Measurements from ENCODE around the gene TEKTIP1. TPM values are rescaled to one million over a fixed set of nuclear protein-coding genes. Genes with fewer than 3 reads are reported as not detected.

Gene TEKTIP1
- total RNA-seq = not detected in 2 replicates

DNA sequence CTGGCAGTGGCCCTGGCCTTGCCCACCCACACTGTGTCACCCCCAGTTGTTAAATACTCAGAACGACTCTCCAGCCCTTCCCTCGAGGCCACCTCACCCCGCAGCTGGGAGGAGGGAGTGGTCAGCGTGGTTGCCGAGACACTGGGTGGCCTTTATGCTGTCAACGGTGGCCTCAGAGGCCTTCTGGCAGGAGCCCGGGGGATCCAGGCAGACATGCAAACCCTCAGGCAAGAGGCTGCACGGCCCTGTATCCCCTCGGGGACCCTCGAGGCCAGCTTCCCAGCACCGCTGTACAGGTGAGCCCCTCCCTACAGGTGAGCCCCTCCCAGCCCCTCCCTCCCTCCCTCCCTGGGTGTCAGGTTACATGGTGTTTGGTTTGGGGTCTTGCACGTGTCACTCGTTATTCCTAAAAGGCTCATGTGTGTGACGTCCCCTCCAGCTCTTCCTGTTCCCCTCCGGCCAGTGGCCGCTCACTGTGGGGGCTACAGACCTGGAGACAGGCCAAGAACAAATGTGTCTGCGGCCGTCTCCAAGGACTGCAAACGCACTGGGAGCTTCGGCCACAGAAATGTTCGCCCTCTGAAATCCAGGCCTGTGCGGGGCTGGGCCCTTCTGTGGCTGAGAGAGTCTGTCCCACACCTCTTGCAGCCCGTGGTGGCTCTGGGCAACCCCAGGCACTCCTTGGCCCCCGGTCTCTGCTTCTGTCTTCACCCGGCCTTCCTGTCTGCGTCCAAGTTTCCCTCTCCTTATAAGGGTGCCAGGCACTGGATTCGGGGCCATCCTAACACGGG, at the start of gene TEKTIP1:
Gene TEKTIP1 (plus strand): TSS at position 210 of the 791 bp plus-strand sequence. CDS start 4 bp downstream, at position 214.
- no peak within 1 kb of the TSS for H3K4me3 ChIP-seq (ENCODE audit: low read depth, low read length)
- DNase-seq (ENCODE audit: low read depth) = no peak
- TF ChIP-seq, protein P1, sequence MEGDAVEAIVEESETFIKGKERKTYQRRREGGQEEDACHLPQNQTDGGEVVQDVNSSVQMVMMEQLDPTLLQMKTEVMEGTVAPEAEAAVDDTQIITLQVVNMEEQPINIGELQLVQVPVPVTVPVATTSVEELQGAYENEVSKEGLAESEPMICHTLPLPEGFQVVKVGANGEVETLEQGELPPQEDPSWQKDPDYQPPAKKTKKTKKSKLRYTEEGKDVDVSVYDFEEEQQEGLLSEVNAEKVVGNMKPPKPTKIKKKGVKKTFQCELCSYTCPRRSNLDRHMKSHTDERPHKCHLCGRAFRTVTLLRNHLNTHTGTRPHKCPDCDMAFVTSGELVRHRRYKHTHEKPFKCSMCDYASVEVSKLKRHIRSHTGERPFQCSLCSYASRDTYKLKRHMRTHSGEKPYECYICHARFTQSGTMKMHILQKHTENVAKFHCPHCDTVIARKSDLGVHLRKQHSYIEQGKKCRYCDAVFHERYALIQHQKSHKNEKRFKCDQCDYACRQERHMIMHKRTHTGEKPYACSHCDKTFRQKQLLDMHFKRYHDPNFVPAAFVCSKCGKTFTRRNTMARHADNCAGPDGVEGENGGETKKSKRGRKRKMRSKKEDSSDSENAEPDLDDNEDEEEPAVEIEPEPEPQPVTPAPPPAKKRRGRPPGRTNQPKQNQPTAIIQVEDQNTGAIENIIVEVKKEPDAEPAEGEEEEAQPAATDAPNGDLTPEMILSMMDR (IDR thresholded peaks at IDR 0.05; ENCODE audit: insufficient read depth, low read depth, low read length) = no peak

DNA sequence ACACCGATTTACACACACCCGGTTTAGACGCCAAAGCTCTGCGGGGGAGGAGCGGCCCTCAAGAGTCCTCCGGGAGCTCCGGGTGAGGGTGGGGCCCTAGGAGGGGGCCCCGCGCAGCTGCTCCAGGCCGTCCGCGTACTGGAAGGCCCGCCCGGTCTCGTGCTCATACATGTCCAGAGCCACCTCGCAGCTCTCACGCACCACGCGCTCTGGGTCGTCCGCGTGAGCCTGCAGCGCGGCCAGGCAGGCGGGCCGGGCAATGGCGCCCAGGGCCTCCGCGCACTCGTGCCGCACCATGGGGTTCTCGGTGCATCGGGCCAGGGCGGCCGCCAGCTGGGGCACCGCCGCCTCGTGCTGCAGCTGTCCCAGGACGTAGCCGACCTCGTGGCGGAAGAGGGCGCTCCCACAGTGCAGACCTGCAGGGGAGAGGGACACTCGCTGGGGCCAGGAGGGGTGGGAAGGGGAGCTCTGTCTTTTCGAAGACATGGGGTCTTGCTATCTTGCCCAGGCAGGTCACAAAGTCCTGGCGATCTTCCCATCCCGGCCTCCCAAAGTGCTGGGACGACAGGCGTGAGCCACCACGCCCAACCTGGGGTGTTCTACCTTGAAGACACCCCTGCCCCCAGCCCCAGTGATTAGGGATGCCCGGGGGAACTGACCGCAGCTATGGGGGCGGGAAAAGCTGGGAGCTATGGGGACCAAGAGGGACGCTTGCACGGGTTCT, 47.4 kb upstream of the TEKTIP1 start:
- no peak overlapping the region for H3K4me3 ChIP-seq (ENCODE audit: low read depth, low read length)
- no peak for DNase-seq (ENCODE audit: low read depth)
- TF ChIP-seq, protein P1 (IDR thresholded peaks at IDR 0.05; ENCODE audit: insufficient read depth, low read depth, low read length) = no peak

DNA sequence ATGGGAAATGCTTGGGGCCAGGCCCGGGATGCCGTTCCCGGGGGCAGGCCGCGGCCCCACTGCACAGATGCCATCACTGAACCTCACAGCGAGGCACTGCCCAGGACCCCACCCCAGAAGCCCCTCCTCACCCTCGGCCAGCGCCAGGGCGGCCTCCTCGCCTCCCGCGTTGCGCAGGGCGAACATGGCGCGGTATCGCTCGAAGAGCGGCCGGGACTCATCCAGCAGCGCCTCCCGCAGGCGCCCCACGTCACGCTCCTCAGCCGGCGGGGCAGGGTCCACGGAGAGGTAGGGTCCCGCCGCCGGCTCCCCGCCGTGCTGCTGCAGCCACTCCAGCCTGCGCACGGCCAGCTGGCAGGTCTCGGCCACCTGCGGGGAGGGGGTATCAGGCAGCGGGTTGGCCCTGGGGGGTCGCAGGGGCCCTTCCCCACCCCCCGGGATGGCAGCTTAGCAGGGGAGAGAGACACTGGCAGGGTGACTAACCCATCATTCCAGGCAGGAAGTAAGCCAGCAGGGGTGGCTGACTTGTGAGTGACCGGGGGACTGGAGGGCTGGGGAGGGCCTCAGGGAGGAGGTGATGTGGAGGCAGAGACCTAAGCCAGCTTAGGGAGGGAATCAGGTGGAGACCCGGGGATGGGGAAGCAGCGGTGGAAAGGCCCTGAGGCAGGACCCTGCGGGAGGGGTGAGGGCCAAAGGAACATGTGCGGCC, 46.7 kb upstream of the TEKTIP1 start:
- DNase-seq (ENCODE audit: low read depth) = no peak
- H3K4me3 ChIP-seq (ENCODE audit: low read depth, low read length) = no peak overlapping the region
- TF ChIP-seq, protein P1 (IDR thresholded peaks at IDR 0.05; ENCODE audit: insufficient read depth, low read depth, low read length) = no peak

DNA sequence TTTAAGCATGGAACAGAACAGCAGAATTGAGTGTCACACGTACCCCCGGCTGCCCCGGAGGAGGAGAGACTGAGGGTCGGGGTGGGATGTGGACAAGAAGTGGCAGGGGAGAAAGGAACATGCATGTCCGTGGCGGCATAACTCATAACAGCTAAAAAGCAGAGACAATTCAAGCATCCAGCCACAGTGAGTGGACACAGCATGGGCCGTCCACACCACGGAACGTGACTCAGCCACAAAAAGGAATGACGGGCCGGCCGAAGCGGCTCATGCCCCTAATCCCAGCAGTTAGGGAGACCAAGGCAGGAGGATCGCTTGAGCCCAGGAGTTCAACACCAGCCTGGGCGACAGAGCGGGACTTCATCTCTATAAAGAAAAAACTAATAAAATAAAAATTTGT, 46.1 kb upstream of the TEKTIP1 start:
- DNase-seq (ENCODE audit: low read depth) = no peak
- no peak overlapping the region for H3K4me3 ChIP-seq (ENCODE audit: low read depth, low read length)
- TF ChIP-seq, protein P1 (IDR thresholded peaks at IDR 0.05; ENCODE audit: insufficient read depth, low read depth, low read length) = no peak

DNA sequence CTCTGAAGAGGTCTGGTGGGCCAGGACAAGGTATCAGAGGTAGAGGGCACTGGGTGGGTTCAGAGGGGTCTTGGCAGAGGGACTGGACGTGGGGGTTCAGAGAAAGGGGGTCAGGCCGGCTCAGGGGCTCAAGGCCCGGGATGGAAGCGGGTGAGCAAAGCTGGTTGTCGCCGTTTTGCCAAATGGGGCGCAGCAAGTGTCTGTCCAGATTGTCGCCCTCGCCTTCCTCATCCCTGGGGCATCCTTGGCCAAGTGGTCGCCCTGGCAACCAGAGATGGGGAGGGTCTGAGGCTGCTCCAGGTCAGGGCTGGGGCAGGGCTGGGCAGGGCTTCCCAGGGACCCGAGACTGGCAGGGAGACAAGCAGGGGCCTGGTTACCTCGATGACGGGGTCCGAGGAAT, 45.3 kb upstream of the TEKTIP1 start:
- no peak overlapping the region for H3K4me3 ChIP-seq (ENCODE audit: low read depth, low read length)
- TF ChIP-seq, protein P1 (IDR thresholded peaks at IDR 0.05; ENCODE audit: insufficient read depth, low read depth, low read length) = no peak
- no peak for DNase-seq (ENCODE audit: low read depth)

DNA sequence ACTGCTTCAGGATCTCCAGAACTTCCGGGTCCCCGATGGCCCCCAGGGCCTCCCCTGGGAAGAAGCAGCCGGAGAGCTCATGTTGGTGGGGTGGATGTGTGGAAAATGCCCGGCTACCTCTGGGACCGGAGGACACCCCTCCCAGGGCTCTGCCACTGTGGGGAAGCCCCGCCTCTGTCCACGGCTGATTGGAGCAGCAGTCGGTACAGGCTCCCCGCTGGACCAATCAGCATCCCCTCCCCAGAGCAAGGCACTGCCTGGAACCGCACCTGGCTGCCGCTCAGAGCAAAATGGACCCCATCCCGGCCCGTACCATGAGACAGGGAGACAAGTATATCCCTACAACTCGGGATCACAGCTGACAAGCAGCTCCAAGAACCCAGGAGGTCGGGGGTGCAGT, 44.9 kb upstream of the TEKTIP1 start:
- TF ChIP-seq, protein P1 (IDR thresholded peaks at IDR 0.05; ENCODE audit: insufficient read depth, low read depth, low read length) = no peak
- H3K4me3 ChIP-seq (ENCODE audit: low read depth, low read length) = no peak overlapping the region
- DNase-seq (ENCODE audit: low read depth) = no peak
